H9 (cell line): ENCODE data around the gene LSS. TPM values are rescaled to one million over a fixed set of nuclear protein-coding genes. Genes with fewer than 3 reads are reported as not detected.

ENCODE experiments used
- DNase-seq: peaks from one replicate; pipeline ENCODE4 v3.0.0-alpha.2; 2017
- H2AFZ ChIP-seq: one replicate; pipeline ENCODE4 v1.6.1; 2013; ENCODE audit warnings: mild to moderate bottlenecking, low read length, control low read depth, moderate library complexity
- H2AK5ac ChIP-seq: 2 replicates; pipeline ENCODE4 v1.6.1; 2013; ENCODE audit warnings: low read length, control low read depth, mixed read lengths; ENCODE audit not compliant: insufficient read length
- H2BK120ac ChIP-seq: one replicate; pipeline ENCODE4 v1.6.1; 2013; ENCODE audit warnings: low read depth, mild to moderate bottlenecking, low read length, control low read depth, inconsistent platforms; ENCODE audit not compliant: poor library complexity, severe bottlenecking
- H2BK12ac ChIP-seq: 2 replicates; pipeline ENCODE4 v1.6.1; 2013; ENCODE audit warnings: low read length, control low read depth, mixed read lengths, low read depth; ENCODE audit not compliant: insufficient read length
- H2BK15ac ChIP-seq: 2 replicates; pipeline ENCODE4 v1.6.1; 2013; ENCODE audit warnings: low read depth, low read length, control low read depth
- H2BK20ac ChIP-seq: one replicate; pipeline ENCODE4 v1.6.1; 2013; ENCODE audit warnings: low read depth, mild to moderate bottlenecking, low read length, control low read depth, inconsistent platforms; ENCODE audit not compliant: poor library complexity, severe bottlenecking
- H2BK5ac ChIP-seq: 2 replicates; pipeline ENCODE4 v1.6.1; 2013; ENCODE audit warnings: low read length, control low read depth, mixed read lengths; ENCODE audit not compliant: insufficient read length
- H3K14ac ChIP-seq: 2 replicates; pipeline ENCODE4 v1.6.1; 2013; ENCODE audit warnings: low read length, control low read depth; ENCODE audit not compliant: insufficient read depth
- H3K18ac ChIP-seq: 2 replicates; pipeline ENCODE4 v1.6.1; 2013; ENCODE audit warnings: low read depth, mild to moderate bottlenecking, mixed read lengths, low read length, control low read depth; ENCODE audit not compliant: insufficient read length
- H3K23ac ChIP-seq: 2 replicates; pipeline ENCODE4 v1.6.1; 2013; ENCODE audit warnings: low read length, control low read depth, mixed read lengths, low read depth; ENCODE audit not compliant: insufficient read length
- H3K23me2 ChIP-seq: 2 replicates; pipeline ENCODE4 v1.6.1; 2013; ENCODE audit warnings: low read depth, mild to moderate bottlenecking, mixed read lengths, low read length, control low read depth; ENCODE audit not compliant: insufficient read length, poor library complexity, severe bottlenecking
- H3K27ac ChIP-seq: 2 replicates; pipeline ENCODE4 v1.5.1; 2013; ENCODE audit warnings: low read length, control low read depth, mixed read lengths, low read depth; ENCODE audit not compliant: insufficient read length
- H3K27me3 ChIP-seq: 2 replicates; pipeline ENCODE4 v1.6.1; 2013; ENCODE audit warnings: low read length, control low read depth, inconsistent platforms; ENCODE audit not compliant: insufficient read depth
- H3K4ac ChIP-seq: 2 replicates; pipeline ENCODE4 v1.6.1; 2013; ENCODE audit warnings: low read depth, mild to moderate bottlenecking, control low read depth, inconsistent platforms, low read length, moderate library complexity
- H3K4me1 ChIP-seq: 2 replicates; pipeline ENCODE4 v1.6.1; 2013; ENCODE audit warnings: low read length, control low read depth, inconsistent platforms; ENCODE audit not compliant: insufficient read depth
- H3K4me2 ChIP-seq: 2 replicates; pipeline ENCODE4 v1.6.1; 2013; ENCODE audit warnings: low read length, control low read depth, mixed read lengths; ENCODE audit not compliant: insufficient read length, insufficient read depth
- H3K56ac ChIP-seq: 2 replicates; pipeline ENCODE4 v1.6.1; 2013; ENCODE audit warnings: low read depth, mild to moderate bottlenecking, mixed read lengths, low read length, control low read depth; ENCODE audit not compliant: insufficient read length
- H3K79me1 ChIP-seq: 2 replicates; pipeline ENCODE4 v1.6.1; 2013; ENCODE audit warnings: low read depth, mild to moderate bottlenecking, moderate library complexity, low read length, control low read depth, inconsistent platforms; ENCODE audit not compliant: insufficient read depth, poor library complexity, severe bottlenecking
- H3K79me2 ChIP-seq: 2 replicates; pipeline ENCODE4 v1.6.1; 2013; ENCODE audit warnings: low read length, control low read depth, inconsistent platforms; ENCODE audit not compliant: insufficient read depth
- H3K9ac ChIP-seq: 2 replicates; pipeline ENCODE4 v1.6.1; 2013; ENCODE audit warnings: low read length, control low read depth, mixed read lengths; ENCODE audit not compliant: insufficient read length; ENCODE audit errors: extremely low read depth
- H3K9me3 ChIP-seq: one replicate; pipeline ENCODE4 v1.6.1; 2013; ENCODE audit warnings: low read depth, low read length, inconsistent platforms; ENCODE audit not compliant: control insufficient read depth
- H3T11ph ChIP-seq: one replicate; pipeline ENCODE4 v1.6.1; 2013; ENCODE audit warnings: mild to moderate bottlenecking, low read length, control low read depth, inconsistent platforms
- H4K20me1 ChIP-seq: one replicate; pipeline ENCODE4 v1.6.1; 2013; ENCODE audit not compliant: control insufficient read depth, insufficient read length, insufficient read depth
- H4K5ac ChIP-seq: 2 replicates; pipeline ENCODE4 v1.6.1; 2013; ENCODE audit warnings: low read depth, mild to moderate bottlenecking, mixed read lengths, low read length, control low read depth; ENCODE audit not compliant: insufficient read length
- H4K8ac ChIP-seq: replicated peaks from 2 replicates; pipeline ENCODE4 v1.6.1; 2013; ENCODE audit warnings: low read length, control low read depth, mixed read lengths, low read depth; ENCODE audit not compliant: insufficient read length
- H4K91ac ChIP-seq: 2 replicates; pipeline ENCODE4 v1.6.1; 2013; ENCODE audit warnings: low read depth, mild to moderate bottlenecking, moderate library complexity, mixed read lengths, low read length, control low read depth; ENCODE audit not compliant: insufficient read length
- H3K27ac Mint-ChIP-seq, 3 experiments: 2 replicates in 2 of 3; 3 replicates in 1 of 3; pipeline ENCODE4 v1.8.0; 2020 to 2021; ENCODE audit warnings: mixed read lengths in 3 of 3, mild to moderate bottlenecking in 1 of 3, moderate library complexity in 1 of 3
- H3K27me3 Mint-ChIP-seq: 2 replicates; pipeline ENCODE4 v1.8.0; 2021; ENCODE audit warnings: low read depth, mild to moderate bottlenecking, moderate library complexity, mixed read lengths
- H3K36me3 Mint-ChIP-seq, 3 experiments: 2 replicates in 2 of 3; 3 replicates in 1 of 3; pipeline ENCODE4 v1.8.0; 2020 to 2021; ENCODE audit warnings: low read depth in 3 of 3, mixed read lengths in 3 of 3; ENCODE audit not compliant: insufficient read depth in 1 of 3
- H3K4me1 Mint-ChIP-seq, 2 experiments: 2 replicates each; pipeline ENCODE4 v1.8.0; 2020; ENCODE audit warnings: mixed read lengths in 2 of 2
- H3K4me3 Mint-ChIP-seq, 2 experiments: 2 replicates in 1 of 2; 3 replicates in 1 of 2; pipeline ENCODE4 v1.8.0; 2020 to 2021; ENCODE audit warnings: mild to moderate bottlenecking in 2 of 2, mixed read lengths in 2 of 2, moderate library complexity in 1 of 2
- H3K9me3 Mint-ChIP-seq, 2 experiments: 2 replicates in 1 of 2; 3 replicates in 1 of 2; pipeline ENCODE4 v1.8.0; 2020; ENCODE audit warnings: mild to moderate bottlenecking in 2 of 2, mixed read lengths in 2 of 2, moderate library complexity in 1 of 2
- WGBS: extraction: QIAGEN DNeasy Blood & Tissue Kit; methylation state at CpG from one replicate; pipeline ENCODE4 v1.1.7; 2013; ENCODE audit warnings: missing lambda C conversion rate, low lambda C conversion rate, mixed read lengths; ENCODE audit not compliant: insufficient read length; ENCODE audit errors: extremely low coverage; 5-methylcytosine and 5-hydroxymethylcytosine counted together
- total RNA-seq: library from RNA; stranded (reverse); gene quantifications from 2 replicates; pipeline ENCODE4 v1.2.1, GENCODE V29; 2021
- TF ChIP-seq, protein P1 (sequence below): fragments of 200-600 bp; sonication (generic); conservative IDR thresholded peaks from 3 replicates; pipeline ENCODE4 v1.8.0; 2021; ENCODE audit warnings: antibody characterized with exemption, mild to moderate bottlenecking

The LSS gene
- total RNA-seq, 1 experiment from 2014 or later = 69.2 TPM

DNA sequence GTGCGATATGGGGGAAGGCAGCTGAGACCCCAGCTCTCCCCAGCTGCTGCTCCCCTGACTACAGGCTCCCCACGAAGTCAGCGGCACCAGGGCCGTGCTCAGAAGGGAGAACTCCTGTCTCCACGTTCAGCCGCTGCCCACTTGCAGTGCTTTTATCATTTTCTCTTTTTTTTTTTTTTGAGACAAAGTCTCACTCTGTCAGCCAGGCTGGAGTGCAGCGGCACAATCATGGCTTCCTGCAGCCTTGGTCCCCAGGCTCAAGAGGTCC is 72.3 kb downstream of the LSS start:
- Histone ChIP-seq H3K23me2 (no peaks in the 10 kb centered on the region), H3K27me3 (no peaks in the 10 kb centered on the region), H4K8ac (no peak overlapping the region), H3K9me3 (no peaks in the 10 kb centered on the region), H3K27ac (no peak overlapping the region), H3K79me1 (no peaks in the 10 kb centered on the region), H3K9ac (no peak overlapping the region), H2AK5ac (no peak overlapping the region), H3K18ac (no peak overlapping the region), H3K4me2 (no peak overlapping the region), H3K79me2 (no peaks in the 10 kb centered on the region), H3K56ac (no peak overlapping the region), H4K5ac (no peak overlapping the region), H3K4ac (no peak overlapping the region), H4K91ac (no peak overlapping the region), H3K4me1 (no peaks in the 10 kb centered on the region; the same call in 1 of the 2 replicates), H2AFZ (no peak overlapping the region), H2BK5ac (no peak overlapping the region), H2BK20ac (no peak overlapping the region), H2BK15ac (no peak overlapping the region), H2BK12ac (no peak overlapping the region), H4K20me1 (no peaks in the 10 kb centered on the region), H3T11ph (no peak overlapping the region), H2BK120ac (no peak overlapping the region), H3K14ac (no peak overlapping the region), H3K23ac (no peak overlapping the region)
- Mint-ChIP-seq H3K4me3 (no peak overlapping the region), H3K27ac (peak overlapping the region in 1 of 3 experiments; percentile 1; a peak in 2 of 7 replicates), H3K4me1 (peaks cover 6 to 9% of the 10 kb centered on the region in 2 experiments), H3K9me3 (peaks cover 6 to 12% of the 10 kb centered on the region in 2 experiments; a peak in 2 of 5 replicates), H3K36me3 (peaks cover 6 to 12% (median 9%) of the 10 kb centered on the region in 3 experiments; a peak in 4 of 7 replicates), H3K27me3 (no peaks in the 10 kb centered on the region)
- no peak for DNase-seq
- TF ChIP-seq, protein P1, sequence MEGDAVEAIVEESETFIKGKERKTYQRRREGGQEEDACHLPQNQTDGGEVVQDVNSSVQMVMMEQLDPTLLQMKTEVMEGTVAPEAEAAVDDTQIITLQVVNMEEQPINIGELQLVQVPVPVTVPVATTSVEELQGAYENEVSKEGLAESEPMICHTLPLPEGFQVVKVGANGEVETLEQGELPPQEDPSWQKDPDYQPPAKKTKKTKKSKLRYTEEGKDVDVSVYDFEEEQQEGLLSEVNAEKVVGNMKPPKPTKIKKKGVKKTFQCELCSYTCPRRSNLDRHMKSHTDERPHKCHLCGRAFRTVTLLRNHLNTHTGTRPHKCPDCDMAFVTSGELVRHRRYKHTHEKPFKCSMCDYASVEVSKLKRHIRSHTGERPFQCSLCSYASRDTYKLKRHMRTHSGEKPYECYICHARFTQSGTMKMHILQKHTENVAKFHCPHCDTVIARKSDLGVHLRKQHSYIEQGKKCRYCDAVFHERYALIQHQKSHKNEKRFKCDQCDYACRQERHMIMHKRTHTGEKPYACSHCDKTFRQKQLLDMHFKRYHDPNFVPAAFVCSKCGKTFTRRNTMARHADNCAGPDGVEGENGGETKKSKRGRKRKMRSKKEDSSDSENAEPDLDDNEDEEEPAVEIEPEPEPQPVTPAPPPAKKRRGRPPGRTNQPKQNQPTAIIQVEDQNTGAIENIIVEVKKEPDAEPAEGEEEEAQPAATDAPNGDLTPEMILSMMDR = no peak
- WGBS = no CpG with 5 or more reads among the region's 7 CpGs
